Measurements from ENCODE around the gene HOXD12. TPM values are rescaled to one million over a fixed set of nuclear protein-coding genes. Genes with fewer than 3 reads are reported as not detected.

The HOXD12 gene
- total RNA-seq, 1 experiment from 2014 or later, result 0.27 TPM

- Histone ChIP-seq H3K4me1 (ENCODE audit: control insufficient read depth in 1 of 2, insufficient read depth in 2 of 2, low read length in 2 of 2) (peaks cover 0 to 5% of the 10 kb centered on the region in 2 experiments; a peak in 1 of 4 replicates), H3K9ac (ENCODE audit: low read length) (no peak overlapping the region), H3K4me3 (replicated peaks in 1 of 2; ENCODE audit: low read depth in 1 of 2, low read length in 2 of 2) (no peak overlapping the region), H3K27me3 (ENCODE audit: insufficient read depth, low read length) (no peaks in the 10 kb centered on the region), H3K36me3 (ENCODE audit: control insufficient read depth in 1 of 2, insufficient read depth in 2 of 2, low read length in 2 of 2) (no peaks in the 10 kb centered on the region), H2AFZ (ENCODE audit: low read depth, low read length, poor library complexity, severe bottlenecking) (no peak overlapping the region), H4K20me1 (ENCODE audit: insufficient read depth) (no peaks in the 10 kb centered on the region), H3K9me3 (ENCODE audit: control insufficient read depth in 1 of 2, insufficient read depth in 1 of 2, low read depth in 1 of 2, low read length in 2 of 2) (no peaks in the 10 kb centered on the region), H3K4me2 (ENCODE audit: low read length) (no peak overlapping the region), H3K79me2 (ENCODE audit: insufficient read depth, low read length) (no peaks in the 10 kb centered on the region), H3K9me2 (ENCODE audit: insufficient read depth) (no peaks in the 10 kb centered on the region), H3K27ac (ENCODE audit: low read depth, low read length) (no peak overlapping the region)
- BruUV-seq (replicated peaks), result no TSS peak
- no peak for DNase-seq (ENCODE audit: low read depth, low spot score)
- CTCF ChIA-PET, result interaction anchor here (1.0 to 2.1 kb wide), 4 partner anchors 11 to 1027 kb away, joined by 3 to 11 read pairs (median 4); no protein-coding TSS in a partner anchor
- intact Hi-C loops (cut with micrococcal nuclease), result no loop called here
- no peak for TF ChIP-seq EGR1 (IDR thresholded peaks at IDR 0.05; ENCODE audit: low read depth)
- TF ChIP-seq POLR2AphosphoS5 (IDR thresholded peaks at IDR 0.05; ENCODE audit: low read depth, low read length), result no peak
- TF ChIP-seq YY1 (IDR thresholded peaks at IDR 0.05; ENCODE audit: extremely low read depth, insufficient replicate concordance, low read depth, low read length), result no peak
- TF ChIP-seq POLR2A (IDR thresholded peaks at IDR 0.05; ENCODE audit: borderline replicate concordance, extremely low read depth, insufficient read depth, insufficient read length), result no peak
- no peak for TF ChIP-seq EZH2phosphoT487 (IDR thresholded peaks at IDR 0.05; ENCODE audit: borderline replicate concordance)
- TF ChIP-seq ZFX (IDR thresholded peaks at IDR 0.05), result no peak
- no peak for TF ChIP-seq FOSL1 (IDR thresholded peaks at IDR 0.05; ENCODE audit: low read depth)
- no peak for TF ChIP-seq SRF (IDR thresholded peaks at IDR 0.05; ENCODE audit: low read depth)
- TF ChIP-seq ATF3 (IDR thresholded peaks at IDR 0.05), result no peak
- TF ChIP-seq SIN3A (IDR thresholded peaks at IDR 0.05; ENCODE audit: low read depth), result no peak
- no peak for TF ChIP-seq JUND (IDR thresholded peaks at IDR 0.05)
- no peak for TF ChIP-seq EZH2 (IDR thresholded peaks at IDR 0.05)
- no peak for TF ChIP-seq ELF1 (IDR thresholded peaks at IDR 0.05; ENCODE audit: borderline replicate concordance, low read depth)
- no peak for TF ChIP-seq RAD21 (IDR thresholded peaks at IDR 0.05; ENCODE audit: low read depth)
- TF ChIP-seq ZNF274 (IDR thresholded peaks at IDR 0.05; ENCODE audit: low read depth, low read length), result no peak
- TF ChIP-seq TCF7L2 (IDR thresholded peaks at IDR 0.05; ENCODE audit: borderline replicate concordance, extremely low read depth, insufficient read depth, insufficient read length), result no peak
- RAD21 ChIA-PET (ENCODE audit: low non-redundant PET in 1 of 2, low total read pairs in 2 of 2, uncharacterized antibody in 2 of 2, unreplicated experiment in 2 of 2), result no interaction called here
- POLR2A ChIA-PET, result interaction anchor here (0.7 kb wide), 1 partner anchor 24 kb away, joined by 3 read pairs; no protein-coding TSS in a partner anchor
- ATAC-seq, result no peak
Measured at GRCh38 chr2:176121190-176122051, 21.8 kb downstream of the HOXD12 start.

All from HCT116 (cell line).